ENCODE measurements around the gene TMIE.

TMIE gene

DNA sequence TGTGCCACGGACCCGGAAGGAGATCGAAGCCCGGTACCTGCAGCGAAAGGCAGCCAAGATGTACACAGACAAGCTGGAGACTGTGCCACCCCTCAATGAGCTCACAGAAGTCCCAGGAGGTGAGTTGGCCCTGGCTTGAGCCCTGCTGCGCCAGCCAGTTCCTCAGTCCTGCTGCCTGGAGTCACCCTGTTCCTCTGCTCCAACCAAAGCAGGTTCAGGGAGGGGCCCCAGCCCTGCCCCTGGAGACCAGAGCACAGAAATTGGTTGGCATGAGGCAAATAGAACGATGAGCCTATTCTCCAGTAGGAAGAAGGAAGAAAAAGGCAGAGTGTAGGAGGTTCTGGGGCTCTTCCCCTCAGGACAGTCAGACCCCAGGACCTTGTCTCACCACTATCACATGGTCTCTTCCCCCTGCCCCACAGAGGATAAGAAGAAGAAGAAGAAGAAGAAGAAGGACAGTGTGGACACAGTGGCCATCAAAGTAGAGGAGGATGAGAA lies 8.0 kb downstream of the TMIE start:
- DNase-seq (ENCODE audit: low read depth), result no peak

DNA sequence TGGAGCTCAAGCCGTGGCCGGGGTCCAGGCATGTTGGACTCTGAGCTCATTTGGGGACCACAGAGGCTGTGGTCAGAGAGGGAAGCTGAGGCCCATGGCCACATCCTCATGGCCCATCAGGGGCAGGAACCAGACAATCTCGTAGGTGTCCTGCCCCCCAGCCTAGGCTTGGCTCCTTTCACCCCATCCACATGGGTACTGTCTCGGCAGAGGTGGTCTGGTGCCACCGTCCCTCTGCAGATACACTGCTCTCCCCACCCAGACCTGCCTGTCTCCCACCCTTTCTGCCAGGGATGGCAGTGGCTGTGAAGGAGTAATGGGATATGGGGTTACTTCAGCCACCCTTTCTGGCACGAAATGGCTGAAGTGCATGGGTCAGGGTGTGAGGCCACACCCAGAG lies 8.5 kb downstream of the TMIE start:
- no peak for DNase-seq (ENCODE audit: low read depth)

DNA sequence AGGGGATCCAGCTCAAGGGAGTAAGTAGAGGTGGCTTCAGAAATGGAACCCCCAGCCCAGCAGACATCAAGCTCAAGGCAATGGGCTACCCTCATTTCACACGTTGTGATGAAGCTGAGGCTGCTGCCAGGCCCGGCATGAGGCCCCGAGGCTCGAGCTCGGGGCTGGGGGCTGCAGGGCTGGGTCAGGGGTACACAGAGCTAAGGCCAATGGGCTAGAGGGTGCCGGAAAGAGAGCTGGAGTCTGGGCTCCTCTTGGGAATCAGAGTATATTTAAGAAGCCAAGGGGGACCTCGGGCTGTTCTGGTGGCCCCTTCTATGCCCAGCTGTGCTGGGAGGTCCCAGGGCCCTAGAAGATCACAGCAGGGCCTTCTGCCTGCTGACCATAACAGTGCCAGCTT lies 9.0 kb downstream of the TMIE start:
- no peak for DNase-seq (ENCODE audit: low read depth)

DNA sequence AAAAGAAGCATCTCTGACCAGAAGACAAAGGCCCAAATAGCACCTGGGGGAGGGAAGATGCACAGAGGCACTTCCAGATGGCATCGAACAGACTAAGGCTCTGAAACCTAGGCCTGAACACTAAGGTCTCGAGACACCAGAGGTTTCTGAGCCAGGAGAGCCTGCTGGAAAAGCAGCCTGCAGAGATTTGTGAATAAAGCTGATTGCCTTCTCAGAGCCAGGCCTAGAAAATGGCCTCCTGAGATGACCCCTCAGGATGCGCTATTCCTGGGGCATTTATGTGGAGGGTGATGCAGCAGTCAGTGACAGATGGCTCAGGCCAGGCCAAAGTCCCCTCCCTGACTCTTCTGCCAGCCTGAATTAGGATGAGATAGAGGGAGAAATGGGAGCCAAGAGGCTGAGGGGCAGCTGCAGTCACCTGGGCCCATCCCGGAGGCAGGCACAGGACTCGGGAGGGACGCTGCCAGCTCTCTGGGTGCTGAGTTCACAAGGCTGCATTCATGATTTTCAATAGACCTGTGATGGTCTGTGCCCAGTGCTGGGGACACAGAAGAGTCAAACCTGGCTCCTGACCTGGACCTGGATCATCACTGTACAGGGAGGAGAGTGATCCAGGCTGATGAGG lies 9.6 kb downstream of the TMIE start:
- DNase-seq (ENCODE audit: low read depth), result no peak

DNA sequence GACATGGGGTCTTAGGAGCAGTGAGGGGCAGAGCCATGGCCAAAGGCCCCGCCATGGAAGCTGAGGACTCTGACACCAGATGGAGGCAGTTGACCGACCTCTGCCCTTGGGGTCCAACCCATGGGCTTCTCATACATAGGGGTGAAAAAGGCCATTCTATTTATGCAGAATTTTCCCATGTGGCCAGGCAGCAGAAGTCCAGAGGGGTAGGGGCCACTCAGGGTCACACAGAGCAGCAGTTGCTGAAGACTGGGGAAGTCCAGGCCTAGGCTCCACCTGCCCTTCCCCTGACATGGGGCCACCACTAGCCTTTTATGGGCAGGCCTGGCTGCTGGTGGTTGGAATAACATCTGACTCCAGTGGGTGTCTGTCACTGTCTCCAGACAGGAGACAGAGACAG lies 10.1 kb downstream of the TMIE start:
- no peak for DNase-seq (ENCODE audit: low read depth)

DNA sequence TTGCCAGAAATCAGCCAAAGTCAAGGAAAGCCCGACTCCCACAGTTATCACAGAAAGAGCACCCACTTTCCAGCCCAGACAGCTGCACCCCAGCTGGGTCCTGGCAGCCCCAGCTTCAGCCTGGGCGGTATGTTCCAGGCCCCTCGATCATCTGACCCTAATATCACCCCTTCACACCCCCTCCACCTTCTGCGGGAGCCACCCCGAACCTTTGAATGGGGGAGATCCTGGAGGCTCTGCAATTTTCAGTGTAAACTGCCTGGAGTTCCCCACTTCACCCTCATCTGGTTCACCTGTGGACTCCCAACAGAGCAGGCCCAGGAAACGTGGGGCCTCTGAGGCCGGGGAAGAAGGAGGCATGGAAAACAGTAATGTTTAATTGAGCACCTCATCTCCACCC lies 10.6 kb downstream of the TMIE start:
- DNase-seq (ENCODE audit: low read depth), result no peak

DNA sequence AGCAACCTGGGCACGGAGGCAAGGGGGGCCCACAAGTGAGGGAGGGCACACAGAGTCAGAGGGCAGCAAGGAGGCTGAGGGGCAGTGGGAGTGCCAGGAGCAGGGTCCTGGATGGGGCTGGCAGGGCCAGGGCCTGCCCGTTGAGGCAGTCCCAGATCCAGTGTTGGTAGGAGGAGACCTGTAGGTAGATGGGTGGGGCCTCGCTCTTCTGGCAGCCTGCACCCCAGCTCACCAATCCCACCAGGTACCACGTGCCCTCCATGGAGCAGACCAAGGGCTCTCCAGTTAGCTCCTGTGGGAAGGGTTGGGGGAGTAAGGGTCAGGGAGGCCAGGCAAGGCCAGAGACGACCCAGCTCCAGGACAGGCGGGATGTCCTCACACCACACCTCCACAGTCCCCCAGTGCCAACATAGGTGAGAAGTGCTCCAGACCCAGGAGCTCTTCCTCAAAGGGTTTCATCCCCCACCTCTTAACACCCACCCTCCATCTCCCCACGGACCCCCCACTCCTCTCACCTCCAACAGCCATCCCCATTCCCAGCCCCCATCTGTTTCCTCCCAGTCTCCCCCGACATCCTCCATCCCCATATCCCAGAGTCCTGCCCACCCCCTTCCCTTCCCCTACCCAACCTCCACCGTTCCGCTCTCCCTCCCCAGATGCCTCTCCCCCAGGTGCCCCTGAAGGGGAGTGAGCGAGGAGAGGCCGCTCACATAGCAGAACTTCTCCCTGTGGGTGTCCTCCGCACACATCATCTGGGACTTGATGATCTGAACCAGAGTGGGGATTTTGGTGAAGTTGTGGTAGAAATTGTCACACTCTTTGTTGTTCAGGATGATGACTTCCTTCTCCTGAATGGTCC lies 11.2 kb downstream of the TMIE start:
- no peak for DNase-seq (ENCODE audit: low read depth)

DNA sequence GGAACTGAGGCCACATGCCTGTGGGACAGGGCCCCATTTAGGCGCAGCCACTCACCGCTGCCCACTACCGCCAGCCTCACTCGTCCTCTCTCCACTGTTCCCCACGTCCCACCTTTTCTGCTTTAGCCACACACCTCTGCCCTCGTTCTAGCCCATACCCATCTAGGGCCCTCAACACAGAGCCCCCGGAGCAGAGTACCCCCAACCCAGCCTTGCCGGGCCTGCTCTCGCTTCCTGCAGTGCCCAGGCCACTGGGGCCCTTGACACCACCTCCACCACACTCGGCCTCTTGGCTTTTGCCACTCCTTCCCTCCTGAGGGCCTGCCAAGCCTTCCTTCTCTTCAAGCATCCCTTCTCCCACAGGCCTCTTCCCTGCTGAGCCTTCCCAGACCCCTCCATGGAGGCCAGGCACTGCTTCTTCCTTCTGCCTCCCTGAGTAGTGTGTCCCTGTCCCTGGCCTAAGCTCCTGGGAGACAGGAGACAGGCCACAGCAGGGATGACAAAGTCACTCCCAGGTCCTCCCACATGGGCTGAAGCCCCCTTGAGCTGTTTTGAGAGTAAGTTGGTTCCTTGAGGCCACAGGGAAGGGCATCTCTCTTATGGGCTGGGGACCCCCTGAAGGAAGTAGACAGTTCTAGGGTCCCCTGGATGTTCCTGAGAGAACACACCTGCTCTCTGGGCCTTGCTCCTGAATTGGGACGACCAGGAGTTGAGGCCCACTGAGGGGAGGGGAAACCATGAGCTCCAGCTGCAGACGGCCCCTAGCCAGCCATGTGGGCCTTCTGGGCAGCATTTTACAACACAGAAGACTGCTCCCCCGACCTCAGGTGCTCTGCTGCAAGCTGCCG lies 12.1 kb downstream of the TMIE start:
- no peak for DNase-seq (ENCODE audit: low read depth)

DNA sequence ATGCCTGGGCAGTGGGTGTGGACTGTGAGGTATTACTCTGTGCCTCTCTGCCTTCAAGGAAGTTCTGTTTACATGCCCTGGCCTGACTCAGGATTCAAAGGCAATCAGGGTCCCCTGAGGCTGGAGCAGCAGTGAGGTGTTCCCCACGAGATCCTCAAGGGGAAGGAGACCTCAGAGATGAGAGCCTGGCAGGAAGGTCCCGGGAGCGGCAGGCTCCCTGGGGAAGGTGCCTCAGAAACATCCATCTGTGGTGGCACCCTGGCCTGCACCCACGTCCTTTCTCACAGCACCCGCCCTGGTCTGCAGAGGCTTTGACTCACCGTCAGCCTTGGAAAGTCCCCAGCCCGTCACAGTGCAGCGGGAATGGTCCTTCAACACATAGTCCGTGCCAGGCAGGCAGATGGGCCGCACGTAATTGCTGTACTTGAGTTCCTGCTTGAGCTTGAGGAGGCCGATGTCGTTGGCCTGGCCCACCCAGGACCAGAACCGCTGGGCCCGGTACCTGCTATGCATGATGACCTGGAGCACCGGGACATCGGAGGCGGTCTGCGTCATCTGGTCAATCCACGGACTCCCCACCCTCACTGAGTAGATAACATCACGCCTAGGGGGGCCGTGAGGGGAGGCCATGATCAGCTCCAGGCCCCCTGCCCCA lies 12.8 kb downstream of the TMIE start:
- no peak for DNase-seq (ENCODE audit: low read depth)

DNA sequence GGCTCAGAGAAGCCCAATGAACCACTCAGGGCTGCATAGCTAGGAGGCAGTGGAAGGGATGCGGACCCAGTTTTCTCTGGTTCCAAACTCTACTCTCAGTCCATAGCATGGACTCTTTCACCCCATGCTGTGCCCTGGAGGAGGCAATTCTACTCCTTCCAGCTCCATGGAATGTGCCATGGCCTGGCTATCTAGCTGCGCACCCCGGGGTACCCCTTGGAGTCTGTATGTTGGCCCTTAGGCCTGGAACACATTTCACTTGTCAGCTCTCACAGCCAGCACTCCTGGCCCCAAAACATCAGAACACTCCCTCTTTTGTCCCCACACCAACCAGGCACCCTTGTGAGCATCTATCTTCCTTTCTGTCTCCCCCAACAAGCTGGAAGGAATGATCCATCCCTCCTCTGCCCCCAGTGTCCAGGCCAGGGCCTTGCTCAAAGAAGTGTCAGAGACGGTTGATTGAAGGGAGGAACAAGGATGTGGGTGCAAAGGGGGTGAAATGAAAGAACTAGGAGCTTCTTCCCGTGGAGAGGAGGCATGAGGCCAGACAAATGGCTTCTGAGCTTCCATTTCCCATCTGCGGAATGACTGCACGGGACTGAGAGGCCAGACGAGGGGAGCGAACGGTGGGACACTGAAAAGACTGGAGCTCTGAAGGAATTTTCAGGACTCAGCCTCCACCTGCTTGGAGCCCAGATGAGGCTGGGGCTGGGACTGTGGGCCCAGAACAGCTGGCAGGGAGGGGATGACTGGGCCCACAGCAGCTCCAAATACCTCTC lies 13.7 kb downstream of the TMIE start:
- no peak for DNase-seq (ENCODE audit: low read depth)

DNA sequence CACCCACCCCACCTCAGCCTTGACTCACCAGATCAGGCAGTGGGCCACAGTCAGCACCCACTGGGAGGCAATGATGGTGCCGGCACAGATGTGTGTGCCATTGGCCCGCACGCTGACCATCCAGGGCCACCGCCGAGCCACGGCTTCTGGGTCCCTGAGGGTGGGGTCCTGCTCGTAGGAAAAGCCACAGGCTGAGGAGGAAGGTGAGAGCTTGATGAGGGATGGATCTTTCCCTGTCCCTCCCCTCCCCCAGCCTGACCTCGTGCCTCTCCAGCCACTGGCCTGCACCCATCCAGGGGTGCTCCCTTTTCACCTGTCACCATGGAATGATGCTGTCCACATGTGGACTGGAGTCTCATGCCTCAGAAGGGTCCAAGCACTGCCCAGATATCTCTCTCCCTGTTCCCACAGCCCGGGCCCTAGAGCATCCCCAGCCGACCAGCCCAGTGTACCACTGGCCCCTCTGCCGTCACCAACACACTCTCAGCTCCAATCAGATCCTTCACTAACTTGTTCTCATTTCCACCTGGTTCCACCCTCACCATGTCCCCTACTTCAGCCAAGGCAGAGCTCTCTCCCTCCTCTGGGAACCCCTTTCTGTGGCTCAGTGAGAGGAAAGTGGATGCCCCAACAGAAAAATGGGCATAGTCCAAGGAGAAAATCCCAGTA lies 14.4 kb downstream of the TMIE start:
- DNase-seq (ENCODE audit: low read depth), result no peak

DNA sequence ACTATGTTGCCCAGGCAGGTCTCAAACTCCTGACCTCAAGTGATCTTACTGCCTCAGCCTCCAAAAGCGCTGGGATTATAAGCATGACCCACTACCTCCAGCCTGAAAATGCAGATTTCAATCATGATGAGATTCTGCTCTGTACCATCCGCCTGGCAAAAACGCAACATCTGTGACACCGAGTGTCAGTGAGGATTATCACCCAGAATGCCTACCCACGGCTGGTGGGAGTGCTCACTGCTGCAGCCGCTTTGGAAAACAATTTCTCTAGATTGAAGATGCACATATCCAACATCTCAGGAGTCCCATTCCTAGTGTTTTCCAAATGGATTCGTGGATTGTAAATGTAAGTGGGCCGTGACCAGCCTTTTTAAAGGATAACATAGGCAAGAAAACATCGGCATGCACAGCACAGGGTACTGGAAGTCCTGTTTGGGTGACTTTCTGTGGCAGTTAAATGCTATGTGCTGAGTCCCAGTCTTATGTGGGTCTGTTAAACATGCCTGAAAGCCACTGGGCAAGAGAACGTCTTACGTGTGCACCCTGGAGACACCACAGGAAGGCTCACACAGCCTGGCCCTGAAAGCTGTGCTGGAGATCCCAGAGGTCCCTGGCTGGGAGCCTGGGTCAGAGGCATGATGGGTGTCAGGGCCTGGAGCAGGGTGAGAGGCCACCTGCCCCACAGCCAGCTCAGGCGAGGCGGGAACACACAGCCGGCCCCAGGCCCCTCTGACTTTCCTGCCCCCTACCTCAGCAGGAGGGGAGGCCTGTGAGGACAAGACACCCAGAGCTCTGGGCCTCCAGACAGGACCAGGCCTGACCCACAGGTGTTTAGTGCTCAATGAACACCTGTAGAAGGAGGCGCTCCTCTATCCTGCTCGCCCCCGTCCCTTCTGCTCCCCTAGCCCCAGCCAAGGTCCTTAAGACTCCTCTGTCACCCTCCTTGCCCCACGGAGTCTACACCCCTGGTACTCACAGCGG lies 15.6 kb downstream of the TMIE start:
- no peak for DNase-seq (ENCODE audit: low read depth)

DNA sequence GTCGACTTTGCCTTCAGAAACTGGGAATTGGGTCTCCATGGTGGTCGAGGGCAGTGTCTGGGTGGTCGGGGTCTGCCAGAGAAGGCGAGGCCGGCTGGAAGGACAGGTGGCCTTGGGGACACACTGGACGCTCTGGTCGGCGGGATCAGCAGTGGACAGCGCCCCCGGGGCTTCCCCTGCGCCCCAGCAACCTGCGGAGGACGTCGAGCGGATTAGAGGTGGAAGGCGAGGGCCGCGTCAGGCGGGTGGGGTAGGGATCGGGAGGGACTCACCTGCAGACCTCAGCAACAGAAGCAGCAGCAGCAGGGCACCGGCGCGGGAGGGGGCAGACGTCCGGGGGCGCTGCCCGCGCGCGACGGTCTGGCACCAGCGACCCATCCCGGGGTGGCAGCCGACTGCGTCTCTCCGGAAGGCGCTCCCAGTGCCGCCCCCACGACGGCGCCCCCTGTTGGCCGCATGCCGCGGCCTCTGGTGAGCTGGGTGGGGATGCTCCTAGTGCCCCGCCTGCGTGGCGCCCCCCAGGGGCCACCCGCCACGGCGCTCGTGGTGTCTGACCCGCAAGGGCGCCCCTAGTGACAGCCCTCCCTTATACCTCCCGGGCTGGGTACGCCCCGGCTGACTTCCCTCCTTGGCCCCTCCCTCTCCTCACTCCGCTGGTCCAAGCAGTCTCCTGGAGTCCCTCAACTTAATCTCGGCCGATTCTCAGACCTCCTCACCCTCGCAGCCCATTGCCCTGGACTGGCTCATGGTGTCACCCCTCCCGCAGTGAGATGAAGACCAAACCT lies 16.4 kb downstream of the TMIE start, which contains the start of gene PRSS50:
TSS of gene PRSS50 (minus strand) at position 423 of the 785 bp plus-strand sequence. CDS start at position 378, 45 bp downstream.
- no peak for DNase-seq (ENCODE audit: low read depth)

DNA sequence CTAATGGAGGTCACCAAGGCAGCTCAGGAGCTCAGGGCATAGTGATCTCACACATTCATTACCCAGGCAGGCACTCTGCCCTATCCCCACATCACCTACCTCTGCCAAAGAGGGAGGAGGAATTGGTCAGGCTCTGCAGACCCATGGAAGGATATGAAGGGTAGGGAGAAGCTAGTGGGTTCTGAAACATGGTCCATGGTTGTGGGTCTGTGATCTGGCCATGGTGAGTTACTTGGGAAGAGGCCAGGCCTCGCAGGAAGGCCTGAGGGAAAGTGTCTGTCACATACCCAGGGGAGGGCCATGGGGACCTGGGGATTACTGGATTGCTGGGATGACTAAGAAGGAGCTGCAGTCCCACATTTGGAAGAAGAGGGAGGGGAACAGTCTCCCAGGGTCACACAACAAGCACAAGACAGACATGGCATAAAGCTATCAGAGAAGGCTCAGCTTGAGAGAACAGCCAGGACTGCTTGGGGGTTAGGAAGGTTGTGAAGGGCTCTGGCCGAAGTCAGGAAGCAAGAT lies 17.9 kb downstream of the TMIE start:
- no peak for DNase-seq (ENCODE audit: low read depth)

DNA sequence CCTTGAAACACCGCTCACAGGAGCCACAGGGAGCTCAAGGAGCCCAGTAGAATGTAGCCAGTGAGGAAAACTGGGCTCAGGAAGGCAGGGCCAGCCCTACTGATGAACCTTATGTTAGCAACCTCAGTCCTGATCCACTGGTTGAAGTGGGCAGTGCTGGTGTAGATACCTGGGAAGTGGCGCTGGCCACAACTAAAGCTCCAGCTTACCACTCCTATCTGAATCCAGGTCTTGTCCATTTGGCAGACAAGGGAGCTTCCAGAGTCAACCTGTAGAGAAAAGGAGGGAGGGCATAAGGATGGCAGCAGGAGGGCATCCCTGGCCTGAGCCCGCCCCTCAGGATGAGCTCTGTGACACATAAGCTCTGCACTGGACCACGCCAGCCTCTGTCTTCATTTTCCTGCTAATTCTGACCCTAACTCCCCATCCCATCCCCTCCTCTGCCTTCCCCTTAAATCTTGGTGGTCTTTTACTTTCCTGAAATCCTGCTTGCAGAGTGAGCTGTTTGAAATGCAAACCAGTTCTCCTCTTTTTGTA lies 18.6 kb downstream of the TMIE start:
- no peak for DNase-seq (ENCODE audit: low read depth)

DNA sequence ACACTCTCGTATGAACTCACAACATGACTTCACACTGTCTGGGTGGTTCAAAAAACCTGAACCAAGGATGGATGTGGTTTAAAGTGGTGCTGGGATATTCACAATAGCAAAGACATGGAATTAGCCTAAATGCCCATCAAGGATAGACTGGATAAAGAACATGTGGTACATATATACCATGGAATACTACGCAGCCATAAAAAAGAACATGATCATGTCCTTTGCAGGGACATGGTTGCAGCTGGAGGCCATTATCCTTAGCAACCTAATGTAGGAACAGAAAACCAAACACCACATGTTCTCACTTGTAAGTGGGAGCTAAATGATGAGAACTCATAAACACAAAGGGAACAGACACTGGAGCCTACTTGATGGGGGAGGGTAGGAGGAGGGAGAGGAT lies 19.8 kb downstream of the TMIE start:
- DNase-seq (ENCODE audit: low read depth), result no peak

DNA sequence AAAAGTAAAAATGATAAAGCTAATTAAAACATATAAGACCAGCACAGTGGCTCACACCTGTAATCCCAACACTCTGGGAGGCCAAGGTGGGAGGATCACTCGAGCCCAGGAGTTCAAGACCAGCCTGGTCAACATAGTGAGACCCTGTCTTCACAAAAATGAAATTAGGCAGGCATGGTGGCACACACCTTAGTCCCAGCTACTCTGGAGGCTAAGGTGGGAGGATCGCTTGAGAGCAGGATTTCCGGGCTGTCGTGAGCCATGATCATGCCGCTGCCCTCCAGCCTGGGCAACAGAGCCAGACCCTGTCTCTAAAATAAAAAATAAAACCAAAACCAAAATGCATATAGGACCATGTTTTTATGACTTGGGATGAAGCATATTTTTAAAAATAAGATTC lies 21.3 kb downstream of the TMIE start:
- no peak for DNase-seq (ENCODE audit: low read depth)

DNA sequence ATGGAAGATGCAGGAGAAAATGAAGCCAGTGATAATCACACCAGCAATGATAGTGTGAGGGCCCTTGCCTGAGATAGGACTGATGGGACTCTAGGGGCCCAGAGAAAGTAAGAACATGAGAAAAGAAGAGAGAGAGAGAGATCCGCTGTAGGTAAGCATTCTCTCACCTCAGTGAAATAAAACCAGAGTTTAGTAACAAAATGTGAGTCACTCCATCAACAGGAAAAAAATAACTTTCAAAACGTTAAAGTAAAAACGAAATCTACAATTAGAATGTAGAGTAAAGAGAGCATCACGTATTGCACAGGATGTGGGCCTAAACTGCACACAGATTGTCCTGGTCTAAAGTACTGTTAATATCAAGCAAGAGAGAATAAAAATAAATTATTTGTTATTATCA lies 23.2 kb downstream of the TMIE start:
- no peak for DNase-seq (ENCODE audit: low read depth)
